ENCODE measurements around the gene AKIP1. TPM values are rescaled to one million over a fixed set of nuclear protein-coding genes. Genes with fewer than 3 reads are reported as not detected.

The AKIP1 gene
- total RNA-seq, 1 donor from 2014 or later, result 39.8 TPM

DNA sequence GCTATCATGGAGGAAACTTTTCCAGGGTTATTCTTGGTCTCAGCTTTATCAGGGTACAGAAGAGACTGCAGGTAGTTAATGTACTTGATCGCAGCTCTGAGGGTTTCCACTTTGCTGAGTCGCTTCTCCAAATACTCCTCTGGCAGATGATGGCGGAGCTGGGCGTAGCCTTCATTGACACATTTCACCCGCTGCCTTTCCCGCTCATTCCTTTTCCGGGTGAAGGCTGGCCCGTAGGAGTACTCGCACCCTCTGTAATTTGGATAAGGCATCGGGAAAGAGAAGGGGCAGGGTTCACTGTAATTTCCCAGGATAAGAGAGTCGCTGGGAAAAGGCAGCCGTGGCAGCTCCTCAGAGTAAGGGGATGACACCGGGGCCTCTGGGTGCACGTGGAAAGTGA, 26.7 kb downstream of the AKIP1 start:
- TF ChIP-seq, protein P1, sequence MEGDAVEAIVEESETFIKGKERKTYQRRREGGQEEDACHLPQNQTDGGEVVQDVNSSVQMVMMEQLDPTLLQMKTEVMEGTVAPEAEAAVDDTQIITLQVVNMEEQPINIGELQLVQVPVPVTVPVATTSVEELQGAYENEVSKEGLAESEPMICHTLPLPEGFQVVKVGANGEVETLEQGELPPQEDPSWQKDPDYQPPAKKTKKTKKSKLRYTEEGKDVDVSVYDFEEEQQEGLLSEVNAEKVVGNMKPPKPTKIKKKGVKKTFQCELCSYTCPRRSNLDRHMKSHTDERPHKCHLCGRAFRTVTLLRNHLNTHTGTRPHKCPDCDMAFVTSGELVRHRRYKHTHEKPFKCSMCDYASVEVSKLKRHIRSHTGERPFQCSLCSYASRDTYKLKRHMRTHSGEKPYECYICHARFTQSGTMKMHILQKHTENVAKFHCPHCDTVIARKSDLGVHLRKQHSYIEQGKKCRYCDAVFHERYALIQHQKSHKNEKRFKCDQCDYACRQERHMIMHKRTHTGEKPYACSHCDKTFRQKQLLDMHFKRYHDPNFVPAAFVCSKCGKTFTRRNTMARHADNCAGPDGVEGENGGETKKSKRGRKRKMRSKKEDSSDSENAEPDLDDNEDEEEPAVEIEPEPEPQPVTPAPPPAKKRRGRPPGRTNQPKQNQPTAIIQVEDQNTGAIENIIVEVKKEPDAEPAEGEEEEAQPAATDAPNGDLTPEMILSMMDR (IDR thresholded peaks at IDR 0.05; ENCODE audit: insufficient read depth, low read length, poor library complexity, severe bottlenecking), result no peak
- no peaks in the 10 kb centered on the region for H3K36me3 ChIP-seq (ENCODE audit: control insufficient read depth, insufficient read depth, low read length)

DNA sequence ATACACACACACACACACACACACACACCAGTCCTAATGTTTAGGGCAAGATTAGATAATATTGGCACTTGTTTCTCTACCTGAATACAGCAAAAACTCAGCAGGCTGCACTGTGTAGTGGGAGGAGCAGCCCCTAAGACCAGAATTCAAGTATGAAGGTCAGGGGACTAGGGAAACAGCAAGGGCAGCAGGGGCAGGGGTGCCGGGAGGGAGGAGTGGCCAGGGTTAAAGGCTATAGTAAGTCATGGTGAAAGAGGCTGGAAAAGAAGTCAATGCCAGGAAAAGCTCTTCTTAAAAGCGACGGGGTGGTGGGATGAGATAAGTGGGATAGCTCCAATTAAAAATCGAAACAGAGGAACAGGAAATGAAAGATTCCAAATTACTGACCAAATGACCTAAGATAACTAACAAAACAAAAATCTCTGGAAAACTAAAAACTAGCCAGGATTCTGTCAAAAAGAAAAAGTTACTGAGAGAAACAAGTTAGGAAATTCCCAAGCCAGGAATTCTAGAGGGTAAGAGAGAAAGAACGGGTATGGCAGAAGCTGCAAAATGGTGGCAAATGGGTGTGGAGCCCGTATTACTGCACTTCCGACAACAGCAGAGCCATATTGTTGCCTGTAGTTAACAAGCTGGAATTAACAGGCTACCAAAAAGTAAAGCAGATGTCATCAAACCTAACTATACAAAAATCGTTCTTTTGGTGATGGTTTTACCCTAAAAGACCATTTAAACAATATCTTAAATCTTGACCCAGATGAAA, 30.5 kb downstream of the AKIP1 start:
- TF ChIP-seq, protein P1 (IDR thresholded peaks at IDR 0.05; ENCODE audit: insufficient read depth, low read length, poor library complexity, severe bottlenecking), result no peak

More for the DNA sequence above, 26.7 kb downstream of the AKIP1 start:
- Histone ChIP-seq H3K27me3 (ENCODE audit: control insufficient read depth, insufficient read depth, low read length) (no peaks in the 10 kb centered on the region), H3K4me3 (ENCODE audit: low read depth, low read length) (no peak overlapping the region)
- no peak for DNase-seq (ENCODE audit: low read depth)

DNA sequence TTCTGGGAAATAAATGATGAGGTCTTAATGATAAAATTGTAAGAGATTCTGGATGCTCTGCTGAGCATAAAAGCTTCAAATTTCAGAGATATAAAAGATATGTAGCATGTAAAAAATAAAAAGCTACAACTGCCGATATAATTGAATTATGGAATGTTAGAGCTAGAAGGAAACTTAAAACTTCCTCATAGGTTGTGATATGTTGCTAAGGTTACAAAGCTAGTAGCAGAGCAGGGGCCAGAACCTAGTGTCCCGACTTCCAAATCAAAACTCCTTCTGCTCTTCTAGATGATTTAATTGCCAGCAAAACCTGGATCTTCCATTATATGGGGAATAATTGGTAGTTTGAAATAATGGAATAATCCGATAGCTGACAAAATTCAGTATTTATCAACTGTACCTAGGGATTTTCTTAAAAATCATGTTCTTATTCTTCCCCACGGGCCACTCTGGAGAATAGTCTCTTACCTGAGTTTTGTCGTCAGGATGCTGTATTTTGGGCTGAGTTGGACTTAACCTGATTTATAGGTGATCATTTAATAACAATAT, 31.6 kb downstream of the AKIP1 start, which contains the start of gene ASCL3:
ASCL3 (minus strand) TSS at position 499 of the 549 bp plus-strand sequence. CDS start 4,855 bp downstream, outside the sequence.
- TF ChIP-seq, protein P1 (IDR thresholded peaks at IDR 0.05; ENCODE audit: insufficient read depth, low read length, poor library complexity, severe bottlenecking), result no peak
- Histone ChIP-seq H3K36me3 (ENCODE audit: control insufficient read depth, insufficient read depth, low read length) (no peaks in the 10 kb centered on the region), H3K4me3 (ENCODE audit: low read depth, low read length) (no peak within 1 kb of the TSS), H3K27me3 (ENCODE audit: control insufficient read depth, insufficient read depth, low read length) (no peaks in the 10 kb centered on the region)
- DNase-seq (ENCODE audit: low read depth), result no peak

More for the DNA sequence above, 30.5 kb downstream of the AKIP1 start:
- no peaks in the 10 kb centered on the region for H3K27me3 ChIP-seq (ENCODE audit: control insufficient read depth, insufficient read depth, low read length)
- H3K4me3 ChIP-seq (ENCODE audit: low read depth, low read length), result no peak overlapping the region
- DNase-seq (ENCODE audit: low read depth), result no peak
- no peaks in the 10 kb centered on the region for H3K36me3 ChIP-seq (ENCODE audit: control insufficient read depth, insufficient read depth, low read length)

DNA sequence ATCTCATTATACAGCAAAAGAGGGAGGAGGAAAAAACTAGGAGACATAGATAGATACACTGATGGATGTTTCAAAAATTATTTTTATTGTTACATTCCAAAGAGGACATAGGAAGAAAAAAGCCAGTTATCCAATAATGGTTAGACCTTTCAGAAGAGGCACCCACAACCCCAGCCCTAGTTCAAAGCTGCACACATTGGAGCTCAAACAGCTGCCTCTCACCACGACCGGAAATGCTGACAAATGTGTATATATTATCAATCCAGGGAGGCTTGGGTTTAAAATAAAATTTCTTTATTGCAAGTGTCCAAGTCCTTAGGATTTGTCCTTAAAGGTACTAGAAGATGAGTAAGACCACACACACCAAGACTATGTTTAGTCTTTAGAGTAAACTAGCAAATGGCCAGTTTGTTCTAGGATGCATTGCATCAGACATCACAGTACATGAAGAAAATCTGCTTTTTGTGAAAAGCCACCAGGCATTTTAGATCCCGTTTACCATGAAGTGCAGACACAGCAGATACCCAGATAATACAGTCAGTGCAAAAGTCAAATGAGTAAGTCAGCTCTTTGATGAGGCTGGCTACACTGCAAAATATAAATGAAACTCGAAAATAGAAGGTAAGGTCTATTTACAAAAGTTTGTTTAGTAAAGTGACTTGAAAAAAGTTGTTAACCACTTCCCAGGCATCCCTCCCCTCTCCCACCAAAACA, 36.4 kb downstream of the AKIP1 start:
- no peak for DNase-seq (ENCODE audit: low read depth)
- Histone ChIP-seq H3K36me3 (ENCODE audit: control insufficient read depth, insufficient read depth, low read length) (no peaks in the 10 kb centered on the region), H3K4me3 (ENCODE audit: low read depth, low read length) (no peak overlapping the region), H3K27me3 (ENCODE audit: control insufficient read depth, insufficient read depth, low read length) (no peaks in the 10 kb centered on the region)
- TF ChIP-seq, protein P1 (IDR thresholded peaks at IDR 0.05; ENCODE audit: insufficient read depth, low read length, poor library complexity, severe bottlenecking), result no peak

DNA sequence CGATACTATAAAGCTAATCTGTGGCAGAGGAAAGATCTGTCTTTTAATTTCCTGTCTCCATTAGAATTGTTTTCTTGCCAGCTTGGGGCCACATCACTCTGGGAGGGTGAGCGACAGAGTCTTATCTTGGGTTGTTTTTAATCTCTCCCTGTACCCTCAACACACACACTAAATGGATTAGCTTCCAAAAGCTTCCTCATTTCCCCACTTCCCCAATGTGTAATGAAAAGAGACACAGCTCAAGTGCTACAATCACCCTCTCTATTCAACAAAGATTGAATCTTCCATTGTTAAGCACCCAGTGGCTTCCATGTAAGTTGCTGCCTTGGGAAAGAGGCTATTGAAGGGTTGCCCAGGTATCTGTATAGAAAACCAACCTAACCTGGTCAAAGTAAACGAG, 37.9 kb downstream of the AKIP1 start:
- TF ChIP-seq, protein P1 (IDR thresholded peaks at IDR 0.05; ENCODE audit: insufficient read depth, low read length, poor library complexity, severe bottlenecking), result no peak
- no peak for DNase-seq (ENCODE audit: low read depth)
- no peaks in the 10 kb centered on the region for H3K27me3 ChIP-seq (ENCODE audit: control insufficient read depth, insufficient read depth, low read length)
- no peaks in the 10 kb centered on the region for H3K36me3 ChIP-seq (ENCODE audit: control insufficient read depth, insufficient read depth, low read length)
- no peak overlapping the region for H3K4me3 ChIP-seq (ENCODE audit: low read depth, low read length)

All from kidney epithelial cell (primary cell).